Stimulated activated CD4-positive, alpha-beta T cell treated with anti-CD3 and anti-CD28 coated beads, Interleukin-1b, Interleukin-23, amount 100 ng/mL, for 1 hour (primary cell): Measurements from ENCODE around the gene ITIH5.
"Not testable (repeated sequence)": the region's sequence is repeated elsewhere in the genome, so short reads cannot be mapped to it uniquely, and the experiment has no call there.

Source experiments
- DNase-seq, 2 donors: peaks; one replicate each; pipeline ENCODE4 v3.0.0-alpha.2; 2020; ENCODE audit warnings: low read depth in 2 of 2

The ITIH5 gene

DNA sequence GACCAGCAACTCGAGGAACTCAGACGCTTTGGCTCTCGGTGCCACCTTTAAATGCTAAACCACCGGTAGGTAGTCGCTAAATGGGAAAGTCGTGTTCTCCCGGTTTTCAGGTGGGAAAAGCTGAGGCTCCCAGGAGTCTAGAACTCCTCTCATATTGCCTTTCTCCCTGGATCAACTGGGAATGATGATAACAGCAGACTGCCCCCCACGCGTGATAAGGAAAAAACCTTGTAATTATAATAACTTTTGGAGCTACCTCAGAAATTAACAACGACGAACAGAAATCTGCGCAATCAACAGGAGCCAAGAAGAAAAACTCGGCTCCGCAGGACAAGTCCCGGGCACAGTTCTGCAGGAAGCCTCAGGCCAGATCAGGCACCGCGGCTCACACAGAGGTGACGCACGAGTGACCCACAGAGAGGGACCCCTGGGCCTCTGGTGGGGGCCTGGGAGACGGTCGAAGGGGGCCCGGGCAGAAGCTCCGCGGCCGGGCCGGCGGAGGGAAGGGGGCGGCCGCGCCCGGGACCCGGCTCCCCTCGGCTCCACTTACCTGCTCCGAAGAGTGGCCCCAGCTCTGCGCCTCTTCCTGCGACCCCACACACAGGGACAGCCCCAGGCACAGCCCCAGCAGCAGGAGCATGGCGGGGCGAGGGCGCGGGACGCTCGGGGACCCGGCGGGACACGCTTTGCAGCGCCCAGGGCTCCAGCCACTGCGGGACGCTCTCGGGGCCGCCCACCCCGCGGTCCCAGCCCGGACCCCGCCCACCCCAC, at the start of gene ITIH5:
Gene ITIH5, minus strand, starts transcription at position 714 of the 771 bp plus-strand sequence. Its CDS starts 74 bp downstream, at position 640.
- DNase-seq, result no peak

DNA sequence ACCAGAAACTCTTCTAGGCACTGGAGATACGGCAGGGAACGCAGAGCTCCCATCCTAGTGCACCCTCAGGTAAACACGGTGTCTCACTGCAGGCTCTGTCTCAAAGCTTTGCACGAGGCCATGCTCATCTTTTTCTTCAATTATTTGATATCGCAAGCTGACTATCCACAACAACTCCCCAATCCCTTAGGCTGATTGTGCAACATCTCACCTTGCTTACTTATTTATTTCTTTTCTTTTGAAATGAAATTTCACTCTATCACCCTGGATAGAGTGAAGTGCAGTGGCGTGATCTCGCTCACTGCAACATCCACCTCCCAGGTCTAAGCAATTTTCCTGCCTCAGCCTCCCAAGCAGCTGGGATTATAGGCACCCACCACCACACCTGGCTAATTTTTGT, 48.7 kb upstream of the ITIH5 start:
- DNase-seq, result no peak

DNA sequence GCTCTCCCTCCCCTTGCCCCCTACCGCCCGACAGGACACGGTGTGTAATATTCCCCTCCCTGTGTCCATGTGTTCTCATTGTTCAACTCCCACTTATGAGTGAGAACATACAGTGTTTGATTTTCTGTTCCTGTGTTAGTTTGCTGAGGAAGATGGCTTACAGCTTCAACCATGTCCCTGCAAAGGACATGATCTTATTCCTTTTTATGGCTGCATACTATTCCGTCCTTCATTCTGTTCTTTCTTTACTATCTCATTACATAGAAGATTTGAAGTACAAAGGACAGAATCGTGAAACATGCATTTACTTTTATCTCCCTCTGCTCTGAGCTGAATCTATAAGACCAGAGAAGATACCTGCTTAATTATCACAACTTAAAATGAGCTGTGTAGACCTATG, 44.3 kb upstream of the ITIH5 start:
- DNase-seq, result not testable (repeated sequence)

DNA sequence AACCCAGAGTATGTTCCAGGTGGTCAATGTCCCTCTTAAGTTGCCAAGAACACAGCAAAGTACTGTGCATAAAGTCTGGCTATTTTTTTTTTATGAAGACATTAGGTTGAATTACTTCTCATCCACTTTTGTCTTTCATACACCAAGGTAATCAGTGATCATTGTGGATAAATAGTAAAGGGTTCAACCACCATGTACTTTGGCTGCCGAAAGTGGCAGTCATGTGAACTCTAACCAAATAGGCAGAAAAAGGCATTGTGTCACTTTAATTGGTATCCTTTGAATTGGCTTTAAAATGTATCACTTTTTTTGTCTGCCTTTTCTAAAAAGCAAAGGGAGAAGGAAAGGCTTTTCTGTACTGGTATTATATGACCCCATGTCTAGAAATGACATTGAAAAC, 43.7 kb upstream of the ITIH5 start:
- DNase-seq, result no peak

DNA sequence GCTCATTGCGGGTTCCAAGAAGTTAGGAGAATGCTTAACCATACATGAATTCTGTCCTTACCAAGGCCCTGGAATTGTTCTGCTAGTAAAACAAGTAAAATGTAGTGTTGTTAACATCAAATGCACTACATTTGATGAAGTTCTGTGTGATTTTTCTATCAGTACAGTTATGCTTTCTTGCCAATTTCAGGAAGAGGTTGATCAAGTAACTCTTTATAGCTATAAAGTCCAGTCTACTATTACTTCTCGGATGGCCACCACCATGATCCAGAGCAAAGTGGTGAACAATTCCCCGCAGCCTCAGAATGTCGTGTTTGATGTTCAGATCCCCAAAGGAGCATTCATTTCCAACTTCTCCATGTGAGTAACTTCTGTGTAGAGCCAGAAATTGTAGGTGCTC, 42.1 kb upstream of the ITIH5 start:
- DNase-seq, result no peak

DNA sequence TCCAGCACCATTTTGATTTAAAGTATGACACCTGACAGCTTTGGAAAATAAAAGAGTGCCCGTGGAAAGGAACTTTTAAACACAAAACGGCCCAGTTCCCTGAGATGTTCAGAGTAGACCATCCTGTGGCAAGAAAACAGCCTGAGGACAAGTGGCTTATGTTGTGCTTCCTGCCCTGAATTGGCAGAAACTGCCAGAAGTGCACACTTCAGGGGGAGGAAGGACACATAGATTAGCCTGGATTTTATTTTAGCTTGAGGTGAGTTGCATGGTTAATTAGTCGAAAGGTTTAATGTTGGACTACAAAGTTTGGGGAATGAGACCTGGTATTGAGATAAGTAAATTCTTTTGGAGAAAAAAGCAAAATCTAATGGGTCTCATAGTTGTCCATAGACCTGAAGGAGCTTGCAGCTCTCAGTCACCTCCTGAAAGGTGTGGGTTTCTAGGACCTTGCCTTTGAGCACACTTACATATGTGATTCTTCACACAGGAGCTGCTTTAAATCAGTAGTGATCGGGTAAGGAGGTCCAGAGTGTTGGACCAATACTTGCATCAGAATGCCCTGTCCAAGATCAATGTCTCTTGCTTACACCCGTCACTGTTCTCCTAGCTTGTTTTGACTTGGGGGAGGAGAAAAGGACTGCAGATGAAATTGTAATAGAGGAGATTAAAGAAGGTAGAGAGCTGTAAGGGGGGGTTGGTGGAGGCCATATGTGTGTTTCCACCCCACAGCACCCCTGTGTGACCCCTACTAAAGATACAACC, 41.3 kb upstream of the ITIH5 start:
- DNase-seq, result no peak

DNA sequence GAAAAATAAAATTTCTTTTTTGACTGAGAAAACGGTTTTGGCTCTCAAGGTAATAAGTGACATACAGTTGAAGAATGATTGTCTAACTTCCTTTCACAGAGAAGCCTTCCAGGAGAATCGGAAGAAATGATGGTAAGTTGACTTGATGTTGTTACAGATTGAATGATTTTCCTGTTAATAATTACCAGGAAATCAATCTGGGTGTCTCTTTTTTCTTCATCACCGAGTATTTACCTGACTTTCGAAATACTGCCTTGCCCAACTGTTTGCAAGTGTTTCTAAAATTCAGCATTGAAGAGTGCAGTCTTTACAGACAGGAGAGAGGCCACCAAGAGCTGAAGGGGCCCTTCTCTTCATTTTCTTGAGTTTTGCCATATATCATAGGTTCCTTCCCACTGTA, 40.3 kb upstream of the ITIH5 start:
- no peak for DNase-seq

DNA sequence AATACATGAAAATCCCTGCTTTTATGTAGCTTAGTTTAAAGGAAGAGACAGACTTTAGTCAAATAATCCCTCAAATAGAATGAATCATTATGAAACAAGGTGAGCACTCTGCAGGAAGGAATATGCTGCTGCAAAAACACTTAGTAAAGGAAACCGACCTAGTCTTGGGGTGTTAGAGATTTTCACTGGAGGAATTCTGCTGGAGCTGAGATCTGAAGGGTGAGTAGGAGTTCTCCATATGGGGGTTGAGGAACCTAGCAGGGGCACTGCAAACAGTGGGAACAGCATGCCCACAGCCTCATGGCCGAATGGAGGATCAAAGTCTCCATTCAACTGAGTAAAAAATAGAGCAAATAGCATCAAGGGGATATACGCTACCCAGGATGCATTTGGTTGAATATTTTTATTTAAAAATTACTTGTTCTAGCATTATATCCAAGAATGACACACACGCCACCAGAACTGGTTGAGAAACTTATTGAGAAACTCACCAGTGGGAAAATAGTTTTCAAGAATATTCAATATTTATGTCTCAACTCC, 39.8 kb upstream of the ITIH5 start:
- DNase-seq, result no peak

DNA sequence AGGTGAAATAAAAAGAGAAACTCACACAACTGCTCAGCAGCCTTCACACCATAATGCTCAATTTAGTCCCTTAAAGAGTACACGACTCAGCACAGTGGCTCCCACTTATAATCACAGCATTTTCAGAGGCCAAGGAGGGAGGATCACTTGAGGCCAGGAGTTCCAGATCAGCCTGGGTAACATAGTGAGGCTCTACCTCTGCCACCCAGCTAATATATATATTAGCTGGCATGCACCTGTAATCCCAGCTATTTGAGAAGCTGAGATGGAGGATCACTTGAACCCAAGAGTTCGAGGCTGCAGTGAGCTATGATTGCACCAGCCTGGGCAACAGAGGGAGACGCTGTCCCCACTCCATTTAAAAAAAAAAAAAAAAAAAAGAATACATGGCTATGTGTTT, 38.6 kb upstream of the ITIH5 start:
- DNase-seq, result no peak

DNA sequence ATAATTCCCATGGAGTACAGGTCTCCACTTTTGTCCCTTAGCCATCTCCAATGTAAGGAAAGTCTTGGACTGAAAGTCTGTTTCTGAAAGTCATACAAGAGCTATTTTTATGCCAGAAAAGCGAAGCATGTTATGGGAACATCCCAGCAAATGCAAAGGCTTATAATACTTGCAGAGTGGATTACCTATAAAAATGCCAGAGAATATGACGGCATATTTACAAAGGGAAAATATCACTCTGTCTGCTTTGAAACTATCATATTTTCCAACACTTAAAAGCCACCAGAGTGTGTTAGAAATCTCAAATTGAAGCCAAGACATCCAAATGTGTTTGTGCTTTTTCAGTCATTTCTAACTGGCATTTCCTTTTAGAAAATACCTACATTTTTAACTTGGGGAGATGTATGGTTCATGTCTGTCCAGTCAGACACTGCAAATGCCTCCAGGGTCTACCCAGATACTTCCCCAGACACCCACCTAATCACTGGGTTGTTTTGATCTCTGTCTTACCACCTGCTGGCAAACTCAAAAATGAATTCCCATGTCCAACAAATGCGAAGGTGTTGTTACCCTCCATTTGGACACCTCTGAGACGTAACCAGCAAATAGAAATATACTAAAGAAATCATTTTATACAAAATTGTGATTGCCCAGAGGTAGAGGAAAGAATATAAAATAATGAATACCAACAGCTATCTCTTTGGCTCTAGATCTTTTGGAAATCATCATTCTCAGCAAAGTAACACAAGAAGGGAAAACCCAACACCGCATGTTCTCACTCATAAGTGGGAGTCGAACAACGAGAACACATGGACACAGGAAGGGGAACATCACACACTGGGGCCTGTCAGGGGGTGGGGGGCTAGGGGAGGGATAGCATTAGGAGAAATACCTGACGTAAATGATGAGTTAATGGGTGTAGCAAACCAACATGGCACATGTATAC, 37.6 kb upstream of the ITIH5 start:
- no peak for DNase-seq

DNA sequence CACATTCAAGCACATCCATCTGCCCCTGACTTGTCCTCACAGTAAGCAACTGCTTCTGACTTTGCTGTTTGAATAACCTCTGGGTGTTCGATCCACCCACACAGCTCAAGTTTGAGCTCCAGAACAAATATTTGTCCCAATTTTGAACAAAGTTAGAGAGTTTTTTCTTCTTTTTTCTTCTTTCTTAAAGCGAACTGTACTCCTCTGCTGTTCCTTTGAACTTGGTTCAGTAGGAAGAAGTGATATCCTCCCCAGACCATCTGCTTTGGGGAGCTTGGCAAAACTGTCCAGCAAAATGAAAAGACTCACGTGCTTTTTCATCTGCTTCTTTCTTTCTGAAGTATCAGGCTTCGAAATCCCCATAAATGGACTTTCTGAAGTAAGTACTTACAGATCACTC, 36.4 kb upstream of the ITIH5 start, which contains the start of gene ITIH2:
Gene ITIH2, plus strand, starts transcription at position 177 of the 400 bp plus-strand sequence. Its CDS starts 119 bp downstream, at position 296.
- DNase-seq, result no peak

DNA sequence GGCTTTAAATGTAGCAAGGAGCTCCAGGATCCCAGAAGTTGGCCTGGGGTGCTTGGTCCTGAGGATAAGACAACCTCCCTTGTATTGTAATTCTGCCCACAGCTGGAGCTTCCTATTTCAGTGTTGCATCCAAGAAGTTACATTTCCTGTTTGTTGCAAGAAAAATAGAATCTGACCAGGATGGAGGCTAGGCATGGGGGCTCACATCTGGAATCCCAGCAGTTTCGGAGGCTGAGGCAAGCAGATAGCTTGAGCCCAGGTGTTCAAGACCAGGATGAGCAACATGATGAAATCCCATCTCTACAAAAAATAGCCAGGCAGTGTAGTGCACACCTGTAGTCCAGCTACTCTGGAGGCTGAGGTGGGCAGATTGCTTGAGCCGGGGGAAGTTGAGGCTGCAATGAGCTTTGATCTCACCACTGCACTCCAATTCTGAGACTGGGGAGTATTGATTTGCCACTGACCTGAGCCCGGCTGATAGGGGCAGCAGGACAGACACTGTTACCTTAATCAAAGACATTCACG, 35.6 kb upstream of the ITIH5 start:
- DNase-seq, result no peak

DNA sequence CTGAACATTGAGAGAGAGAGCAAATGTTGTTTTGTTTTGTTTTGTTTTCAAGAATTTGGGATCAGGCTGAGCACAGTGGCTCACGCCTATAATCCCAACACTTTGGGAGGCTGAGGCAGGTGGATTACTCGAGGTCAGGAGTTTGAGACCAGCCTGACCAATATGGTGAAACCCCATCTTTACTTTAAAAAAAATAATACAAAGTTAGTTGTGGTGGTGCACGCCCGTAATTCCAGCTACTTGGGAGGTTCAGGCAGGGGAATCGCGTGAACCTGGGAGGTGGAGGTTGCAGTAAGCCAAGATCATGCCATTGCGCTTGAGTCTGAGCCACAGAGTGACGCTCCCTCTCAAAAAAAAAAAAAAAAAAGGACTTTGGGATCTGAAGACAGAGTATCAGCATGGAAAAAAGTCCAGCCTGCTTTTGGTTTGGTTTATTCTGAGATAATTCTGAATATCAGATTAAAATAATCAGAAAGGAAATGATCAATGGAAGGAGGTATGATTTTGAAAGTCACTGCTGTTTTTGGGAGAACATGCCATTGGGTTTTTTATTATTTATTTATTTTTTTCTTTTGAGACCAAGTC, 34.5 kb upstream of the ITIH5 start:
- DNase-seq, result no peak

DNA sequence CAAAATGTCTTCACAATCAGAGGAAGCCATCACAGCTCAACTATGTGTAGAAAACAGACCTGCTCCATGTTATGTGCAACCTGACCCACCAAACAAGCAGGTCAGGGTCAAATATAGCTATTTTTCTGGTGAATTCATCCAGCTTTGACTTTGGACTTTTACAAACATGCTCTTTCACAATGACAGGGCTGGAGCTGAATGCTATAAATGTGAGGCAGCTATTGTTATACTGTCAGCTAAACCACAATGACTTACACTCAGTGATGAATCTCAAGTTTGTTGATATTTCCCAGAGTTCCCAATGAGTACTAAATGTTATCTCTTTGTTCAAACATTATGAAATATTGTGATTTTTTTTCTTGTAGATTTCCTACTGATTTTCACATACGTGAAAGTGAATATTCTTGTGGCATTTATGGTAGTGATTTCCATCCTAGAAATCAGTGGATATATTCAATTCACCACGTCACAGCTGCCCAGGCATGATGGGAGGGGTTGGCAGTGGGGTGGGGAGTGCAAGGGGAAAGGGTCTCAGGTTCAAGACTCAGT, 33.9 kb upstream of the ITIH5 start:
- no peak for DNase-seq

DNA sequence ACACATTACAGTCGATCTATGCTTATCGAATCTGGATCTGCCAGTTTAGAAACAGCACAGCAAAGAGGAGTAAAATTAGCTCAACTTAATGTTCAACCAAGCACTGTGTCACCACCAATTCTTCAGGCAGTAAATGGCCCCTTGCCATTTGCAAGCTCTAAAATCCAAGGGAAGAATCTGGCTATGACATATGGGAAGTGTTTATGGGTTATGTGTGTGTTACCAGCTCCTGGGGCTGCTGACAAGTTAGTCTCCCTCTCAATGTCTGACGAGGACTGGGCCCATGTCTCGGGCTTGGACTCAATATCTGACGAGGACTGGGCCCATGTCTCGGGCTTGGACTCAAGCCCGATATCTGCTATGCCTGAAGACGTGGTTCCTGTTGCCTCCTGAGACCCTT, 30.7 kb upstream of the ITIH5 start:
- DNase-seq, result no peak

DNA sequence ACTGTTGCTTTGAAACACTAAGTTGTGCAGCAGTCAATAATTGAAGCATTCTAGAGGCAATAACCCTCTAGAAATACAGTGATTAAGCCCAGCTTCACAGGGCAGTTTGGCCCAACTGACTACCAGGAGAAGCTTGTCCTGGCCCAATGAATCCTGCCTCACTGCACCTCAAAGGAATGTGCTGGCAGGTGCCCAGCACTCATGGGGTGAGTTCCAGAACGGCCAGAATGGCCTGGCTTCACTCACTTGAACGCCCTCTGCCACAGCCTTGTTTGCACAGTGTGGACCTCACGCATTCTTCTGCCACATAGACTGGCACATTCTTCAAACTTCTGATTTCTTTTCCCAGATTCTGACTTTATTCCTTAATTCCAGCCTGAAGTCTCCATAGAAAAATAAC, 29.8 kb upstream of the ITIH5 start:
- no peak for DNase-seq

DNA sequence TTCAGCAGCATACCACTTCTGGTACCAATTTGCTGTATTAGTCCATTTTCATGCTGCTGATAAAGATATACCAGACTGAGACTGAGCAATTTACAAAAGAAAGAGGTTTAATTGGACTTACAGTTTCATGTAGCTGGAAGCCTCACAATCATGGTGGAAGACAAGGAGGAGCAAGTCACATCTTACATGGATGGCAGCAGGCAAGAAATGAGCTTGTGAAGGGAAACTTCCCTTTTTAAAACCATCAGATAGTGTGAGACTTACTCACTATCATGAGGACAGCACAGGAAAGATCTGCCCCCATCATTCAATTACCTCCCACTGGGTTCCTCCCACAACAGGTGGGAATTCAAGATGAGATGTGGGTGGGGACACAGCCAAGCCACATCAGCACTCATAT, 26.4 kb upstream of the ITIH5 start:
- DNase-seq, result not testable (repeated sequence)

DNA sequence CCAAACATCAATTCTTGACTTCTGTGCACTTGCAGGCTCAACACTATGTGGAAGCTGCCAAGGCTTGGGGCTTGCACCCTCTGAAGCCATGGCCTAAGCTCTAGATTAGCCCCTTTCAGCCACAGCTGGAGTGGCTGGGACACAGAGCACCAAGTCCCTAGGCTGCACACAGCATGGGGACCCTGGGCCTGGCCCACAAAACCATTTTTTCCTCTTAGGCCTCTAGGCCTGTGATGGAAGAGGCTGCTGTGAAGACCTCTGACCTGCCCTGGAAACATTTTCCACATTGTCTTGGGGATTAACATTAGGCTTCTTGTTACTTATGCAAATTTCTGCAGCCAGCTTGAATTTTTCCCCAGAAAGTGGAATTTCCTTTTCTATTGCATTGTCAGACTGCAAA, 25.6 kb upstream of the ITIH5 start:
- not testable (repeated sequence) for DNase-seq

DNA sequence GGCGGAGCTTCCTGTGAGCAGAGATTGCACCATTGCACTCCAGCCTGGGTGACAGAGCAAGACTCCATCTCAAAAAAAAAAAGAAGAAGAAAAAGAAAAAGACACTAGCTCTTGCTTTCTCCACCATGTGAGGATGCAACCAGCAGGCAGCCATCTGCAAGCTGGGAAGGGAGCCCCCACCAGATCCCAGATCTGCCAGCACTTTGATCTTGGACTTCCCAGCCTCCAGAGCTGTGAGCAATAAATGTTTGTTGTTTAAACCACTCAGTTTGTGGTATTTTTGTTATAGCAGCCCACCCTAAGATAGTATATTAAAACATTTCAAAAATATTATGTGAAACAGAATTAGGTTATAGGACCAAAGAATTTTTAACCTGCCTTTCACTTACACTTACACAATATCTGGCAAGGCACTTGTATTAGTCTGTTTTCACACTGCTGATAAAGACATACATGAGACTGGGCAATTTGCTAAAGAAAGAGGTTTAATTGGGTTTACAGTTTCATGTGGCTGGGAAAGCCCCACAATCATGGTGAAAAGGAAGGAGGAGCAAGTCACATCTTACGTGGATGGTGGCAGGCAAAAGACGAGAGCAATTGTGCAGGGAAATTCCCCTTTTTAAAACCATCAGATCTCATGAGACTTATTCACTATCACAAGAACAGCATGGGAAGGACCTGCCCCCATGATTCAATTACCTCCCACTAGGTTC, 24.3 kb upstream of the ITIH5 start:
- DNase-seq, result not testable (repeated sequence)

DNA sequence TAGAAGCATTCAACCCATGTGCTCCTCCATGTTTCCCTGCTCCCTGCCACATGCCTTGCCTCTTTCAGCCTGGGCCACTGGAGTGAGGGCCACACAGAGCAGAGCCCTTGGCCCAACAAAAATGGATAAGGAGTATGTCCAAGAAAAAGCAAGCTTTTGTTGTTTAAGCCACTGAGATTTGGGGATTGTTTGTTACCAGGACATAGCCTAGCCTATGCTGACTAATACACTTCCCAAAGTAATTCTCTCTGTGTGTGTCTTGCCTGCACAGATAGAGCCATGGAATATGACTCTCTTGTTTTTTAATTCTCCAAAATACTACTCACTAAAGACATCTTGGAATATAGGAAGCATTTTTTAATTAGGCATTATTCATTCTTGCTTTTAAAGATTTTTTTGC, 22.8 kb upstream of the ITIH5 start:
- DNase-seq, result no peak
